GM12878 (cell line): ENCODE measurements around the gene C19orf47. TPM values are rescaled to one million over a fixed set of nuclear protein-coding genes. Genes with fewer than 3 reads are reported as not detected.

Experiments
- BCL11A ChIP-seq: IDR thresholded peaks from 2 replicates; pipeline ENCODE4 v1.6.1; 2011; ENCODE audit warnings: low read depth, low read length
- CBFB ChIP-seq: IDR thresholded peaks from 2 replicates; pipeline ENCODE4 v1.6.1; 2016; ENCODE audit warnings: antibody characterized with exemption, low read depth
- CHD4 ChIP-seq: fragments of 200-600 bp; sonication (generic); IDR thresholded peaks from 2 replicates; pipeline ENCODE4 v1.6.1; 2016; ENCODE audit warnings: mild to moderate bottlenecking
- CREM ChIP-seq: IDR thresholded peaks from 2 replicates; pipeline ENCODE4 v1.6.1; 2014; ENCODE audit warnings: antibody characterized with exemption, low read depth
- EGR1 ChIP-seq, 2 experiments: IDR thresholded peaks; 1 replicate in 1 of 2; 2 replicates in 1 of 2; pipeline ENCODE4 v1.6.1; 2011 to 2012; ENCODE audit warnings: low read depth in 2 of 2, low read length in 2 of 2, borderline replicate concordance in 1 of 2, mild to moderate bottlenecking in 1 of 2, moderate library complexity in 1 of 2
- ELK1 ChIP-seq: IDR thresholded peaks from 2 replicates; pipeline ENCODE4 v1.6.1; 2012; ENCODE audit warnings: low read depth, low read length, improper control_type of control experiment
- HSF1 ChIP-seq: fragments of 150-350 bp; IDR thresholded peaks from 2 replicates; pipeline ENCODE4 v1.6.1; 2014; ENCODE audit warnings: mild to moderate bottlenecking, low read depth, low read length
- JUNB ChIP-seq: IDR thresholded peaks from 2 replicates; pipeline ENCODE4 v1.6.1; 2016; ENCODE audit warnings: antibody characterized with exemption, mild to moderate bottlenecking
- MEF2B ChIP-seq: fragments of 450-650 bp; IDR thresholded peaks from 2 replicates; pipeline ENCODE4 v1.6.1; 2018; ENCODE audit warnings: mild to moderate bottlenecking, moderate library complexity; ENCODE audit not compliant: partially characterized antibody, poor library complexity, severe bottlenecking
- MLLT1 ChIP-seq: fragments of 450-650 bp; IDR thresholded peaks from 2 replicates; pipeline ENCODE4 v1.6.1; 2016; ENCODE audit warnings: mild to moderate bottlenecking
- MYC ChIP-seq: IDR thresholded peaks from 2 replicates; pipeline ENCODE4 v1.6.1; 2011; ENCODE audit warnings: mild to moderate bottlenecking, low read length, moderate library complexity, inconsistent platforms; ENCODE audit not compliant: insufficient read depth, insufficient replicate concordance, insufficient read length, severe bottlenecking
- NFIC ChIP-seq: IDR thresholded peaks from 2 replicates; pipeline ENCODE4 v1.6.1; 2012; ENCODE audit warnings: low read depth, mild to moderate bottlenecking, inconsistent platforms, low read length, moderate library complexity
- RAD21 ChIP-seq: IDR thresholded peaks from 2 replicates; pipeline ENCODE4 v1.6.1; 2011; ENCODE audit warnings: mild to moderate bottlenecking, low read depth, low read length, moderate library complexity; ENCODE audit not compliant: insufficient read depth
- RELA ChIP-seq: fragments of 450-650 bp; IDR thresholded peaks from 2 replicates; pipeline ENCODE4 v1.8.0; 2014; ENCODE audit warnings: borderline replicate concordance; ENCODE audit not compliant: partially characterized antibody
- SPI1 ChIP-seq: IDR thresholded peaks from 2 replicates; pipeline ENCODE4 v1.6.1; 2011; ENCODE audit warnings: low read depth, mild to moderate bottlenecking, low read length, moderate library complexity, borderline replicate concordance; ENCODE audit not compliant: insufficient read depth
- TARDBP ChIP-seq: IDR thresholded peaks from 2 replicates; pipeline ENCODE4 v1.6.1; 2016; ENCODE audit warnings: borderline replicate concordance
- WRNIP1 ChIP-seq: IDR thresholded peaks from 2 replicates; pipeline ENCODE4 v1.6.1; 2011; ENCODE audit warnings: low read depth, low read length, improper control_type of control experiment, borderline replicate concordance
- ZNF24 ChIP-seq: fragments of 450-650 bp; IDR thresholded peaks from 2 replicates; pipeline ENCODE4 v1.6.1; 2017; ENCODE audit warnings: antibody characterized with exemption, mild to moderate bottlenecking
- ZNF622 ChIP-seq: fragments of 450-650 bp; IDR thresholded peaks from 2 replicates; pipeline ENCODE4 v1.6.1; 2017; ENCODE audit warnings: mild to moderate bottlenecking, inconsistent platforms
- ZNF687 ChIP-seq: fragments of 450-650 bp; IDR thresholded peaks from 2 replicates; pipeline ENCODE4 v1.6.1; 2017; ENCODE audit warnings: mild to moderate bottlenecking, moderate library complexity
- polyA plus RNA-seq, 11 experiments: library from polyadenylated mRNA; depleted of rRNA in 4 of 11; unstranded in 6 of 11; stranded (reverse) in 5 of 11; fragments of >200 nt; fragmentation: Nextera tagmentation in 4 of 11; fragmentation: Illumina TruSeq in 1 of 11; extraction: Ambion mirVana in 4 of 11; extraction: Trizol in 1 of 11; gene quantifications; 1 replicate in 1 of 11; 2 replicates in 10 of 11; pipeline versions ENCODE4 v1.2.1 to v1.2.3, GENCODE V29; 2011 to 2016; ENCODE audit warnings: inconsistent platforms in 2 of 11, missing spikeins in 2 of 11, low read depth in 1 of 11
- total RNA-seq, 4 experiments: library from RNA; depleted of rRNA in 3 of 4; stranded (reverse); fragments of >200 nt in 3 of 4; fragmentation: Illumina TruSeq in 1 of 4; extraction: Trizol in 1 of 4; gene quantifications; 2 replicates each; pipeline versions ENCODE4 v1.2.1 to v1.2.3, GENCODE V29; 2013 to 2021

C19orf47 gene
- total and polyA plus RNA-seq, 10 of the 15 experiments (the other 5 are each of a cell fraction or from before 2014, with no cell fraction given) = 0.11 to 29.1 (median 20.2) TPM

GRCh38 chr19:40358773-40359172, 10.6 kb upstream of the C19orf47 start (continued):
- TF ChIP-seq MEF2B (peak; percentile 76), ELK1 (no peak), EGR1 (IDR thresholded peaks at IDR 0.05; ENCODE audit: borderline replicate concordance in 1 of 2, low read depth in 2 of 2, low read length in 2 of 2) (no peak), TARDBP (no peak), JUNB (peak; percentile 56; the same call in 1 of the 2 replicates), CHD4 (no peak), MYC (no peak), ZNF687 (no peak), WRNIP1 (no peak), MLLT1 (peak; percentile 81), NFIC (peak; percentile 84; the same call in 1 of the 2 replicates), CBFB (peak; percentile 76; the same call in 1 of the 2 replicates), RAD21 (no peak), HSF1 (no peak), RELA (no peak), ZNF622 (no peak), ZNF24 (no peak), SPI1 (peak; percentile 65; the same call in 1 of the 2 replicates), BCL11A (peak; percentile 81; the same call in 1 of the 2 replicates), CREM (peak; percentile 76)
